CD4-positive, alpha-beta T cell treated with Interferon alpha-2 for 1 hour (primary cell): ENCODE results near the gene SRL.
"Not testable (repeated sequence)": the region's sequence is repeated elsewhere in the genome, so short reads cannot be mapped to it uniquely, and the experiment has no call there.

ENCODE experiments used
- DNase-seq, 2 donors: peaks; one replicate each; pipeline ENCODE4 v3.0.0-alpha.2; 2020 to 2022

SRL gene

GRCh38 chr16:4260360-4260759 lies 18.5 kb upstream of the SRL start:
- no peak for DNase-seq

GRCh38 chr16:4257646-4258556 lies 16.0 kb upstream of the SRL start:
- no peak for DNase-seq

DNA sequence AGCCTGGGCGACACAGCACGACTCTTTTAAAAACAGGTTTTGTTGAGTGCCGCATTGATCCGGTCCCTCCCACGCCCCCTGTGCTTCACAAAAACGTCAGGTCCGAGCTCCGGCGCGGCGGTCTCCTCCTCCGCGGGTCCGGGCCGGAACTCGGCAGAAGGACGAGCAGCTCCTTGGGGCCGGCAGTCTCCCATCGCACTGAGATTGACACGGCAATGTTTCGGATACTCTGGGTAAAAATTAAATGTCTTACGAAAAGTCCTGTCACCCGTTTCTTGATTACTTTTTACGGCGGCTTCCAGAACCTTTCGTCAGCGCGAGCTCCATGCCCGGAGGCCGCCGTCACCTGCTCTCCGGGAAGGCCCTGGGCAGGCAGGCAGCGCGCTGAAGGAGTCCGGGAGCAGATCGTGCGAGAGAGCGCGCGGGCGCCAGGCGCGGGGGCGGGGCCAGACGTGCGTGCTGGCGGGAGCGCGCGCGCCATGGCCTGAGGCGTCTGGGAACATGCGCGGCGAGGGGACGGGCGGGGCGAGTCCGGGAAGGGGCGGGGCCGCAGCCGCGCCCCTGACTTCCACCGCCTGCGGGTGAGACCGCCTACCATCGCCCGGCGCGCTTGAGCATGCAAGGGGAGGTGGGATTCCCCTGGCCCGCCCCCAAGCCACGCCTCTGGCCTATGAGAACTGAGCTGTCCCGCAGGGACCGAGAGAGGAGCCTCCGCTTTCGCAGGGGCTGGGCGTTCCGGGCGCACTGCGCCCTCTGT lies 11.7 kb upstream of the SRL start:
- peak; percentile 100 for DNase-seq

- not testable (repeated sequence) for DNase-seq
Observed at GRCh38 chr16:4253012-4253393, 11.1 kb upstream of the SRL start.

DNA sequence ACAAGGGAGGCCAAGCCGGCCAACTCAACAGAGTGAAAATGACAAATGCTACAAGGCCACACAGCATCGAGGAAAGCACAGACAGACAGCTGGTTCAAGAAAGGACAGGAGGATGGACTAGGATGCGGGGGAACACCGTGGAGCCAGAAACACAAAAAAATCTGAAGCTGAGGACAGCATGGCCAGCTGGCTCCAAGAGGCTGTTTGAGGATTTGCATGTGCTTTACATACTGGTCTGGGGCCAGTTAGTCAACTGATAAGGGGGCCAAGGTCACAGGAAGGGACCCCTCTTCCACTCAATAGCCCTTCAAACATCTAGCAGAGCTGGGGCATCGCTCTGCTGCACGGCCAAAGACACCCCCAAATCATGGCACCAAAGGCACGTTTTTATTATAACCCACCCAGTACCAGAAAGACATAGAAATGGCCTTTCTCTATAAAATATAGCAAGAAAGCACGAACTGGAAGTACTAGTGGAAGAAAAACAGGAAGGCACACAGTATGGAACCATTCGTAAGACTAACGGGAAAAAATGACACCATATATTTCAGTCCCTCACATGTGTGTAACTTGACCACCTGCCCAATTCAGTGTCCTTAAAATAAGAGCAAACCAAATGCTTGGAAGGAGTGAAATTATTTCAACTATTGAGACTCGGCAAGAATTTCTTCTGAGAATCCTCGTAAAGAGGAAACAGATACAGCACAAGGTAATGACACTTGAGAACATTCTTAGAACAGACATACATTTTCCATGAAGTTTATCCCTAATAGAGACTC lies 7.8 kb upstream of the SRL start:
- DNase-seq: no peak

- DNase-seq: no peak
Observed at GRCh38 chr16:4247460-4247784, 5.5 kb upstream of the SRL start.

GRCh38 chr16:4246777-4247459 lies 5.0 kb upstream of the SRL start:
- no peak for DNase-seq

GRCh38 chr16:4245077-4245791 lies 3.4 kb upstream of the SRL start:
- no peak for DNase-seq

DNA sequence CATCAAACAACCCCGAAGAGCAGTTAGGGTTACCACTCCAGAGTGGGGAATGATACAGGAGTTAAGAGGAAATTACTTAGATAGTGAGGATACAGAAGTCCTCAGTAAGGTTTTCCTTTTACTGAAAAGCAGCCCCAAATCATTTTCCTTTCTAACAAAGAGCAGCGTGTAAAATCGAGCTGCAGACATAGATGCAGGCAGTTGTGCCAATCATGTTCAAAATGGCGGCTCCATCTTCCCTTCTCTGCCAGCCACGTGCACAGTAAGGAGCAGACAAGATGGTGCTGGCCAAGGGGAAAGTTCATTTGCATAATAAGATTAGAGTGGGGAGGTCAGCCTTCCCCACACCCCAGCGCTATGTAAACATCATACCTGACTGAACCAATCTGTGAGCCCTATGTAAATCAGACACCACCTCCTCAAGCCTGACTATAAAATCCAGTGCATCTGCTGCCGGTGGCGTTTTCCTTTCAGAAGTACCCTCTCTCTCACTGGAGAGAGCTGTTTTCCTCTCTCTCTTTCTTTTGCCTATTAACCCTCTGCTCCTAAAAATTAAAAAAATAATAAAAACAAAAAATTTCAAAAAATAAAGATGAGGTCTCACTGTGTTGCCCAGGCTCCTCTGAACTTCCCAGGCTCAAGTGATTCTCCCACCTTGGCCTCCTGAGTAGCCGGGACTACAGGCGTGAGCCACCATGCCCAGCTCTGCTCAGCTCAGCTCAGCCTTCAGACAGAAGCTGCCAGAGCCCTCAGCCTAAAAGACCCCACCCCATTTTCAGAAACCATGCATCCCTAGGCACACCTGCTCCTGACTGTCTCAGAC lies 2.6 kb upstream of the SRL start:
- DNase-seq: no peak

DNA sequence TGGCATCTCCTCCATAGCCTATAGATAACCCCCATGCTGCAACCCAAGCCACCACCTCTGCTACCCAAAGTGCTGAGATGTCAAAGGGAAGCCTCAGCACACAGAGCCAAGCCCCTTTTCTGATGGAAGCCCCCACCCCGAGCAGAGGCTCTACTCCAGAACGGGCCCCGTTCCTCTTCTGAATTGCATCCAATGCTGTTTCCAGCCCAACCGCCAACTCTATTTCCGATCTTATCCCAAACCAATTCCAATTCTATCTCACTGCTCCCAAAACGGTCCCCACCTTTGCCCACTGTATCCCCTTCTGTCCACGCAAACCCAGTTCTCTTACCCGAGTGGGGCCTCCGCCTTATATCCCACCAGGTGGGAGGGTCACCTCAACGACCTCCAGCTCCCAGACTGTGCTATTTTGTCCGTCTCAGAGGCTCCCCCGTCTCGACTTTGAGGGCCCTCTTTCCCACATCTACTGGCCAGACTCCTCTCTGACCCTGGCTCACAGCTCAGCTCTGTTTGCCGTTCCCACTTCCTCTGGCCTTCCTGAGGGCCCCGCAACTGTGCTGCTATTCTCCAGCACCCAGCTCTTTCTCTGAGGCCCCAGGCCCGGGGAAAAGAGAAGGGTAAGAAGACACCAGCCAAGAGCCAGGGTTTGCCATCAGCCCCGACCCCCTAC lies 487 bp downstream of the SRL start:
- no peak for DNase-seq

DNA sequence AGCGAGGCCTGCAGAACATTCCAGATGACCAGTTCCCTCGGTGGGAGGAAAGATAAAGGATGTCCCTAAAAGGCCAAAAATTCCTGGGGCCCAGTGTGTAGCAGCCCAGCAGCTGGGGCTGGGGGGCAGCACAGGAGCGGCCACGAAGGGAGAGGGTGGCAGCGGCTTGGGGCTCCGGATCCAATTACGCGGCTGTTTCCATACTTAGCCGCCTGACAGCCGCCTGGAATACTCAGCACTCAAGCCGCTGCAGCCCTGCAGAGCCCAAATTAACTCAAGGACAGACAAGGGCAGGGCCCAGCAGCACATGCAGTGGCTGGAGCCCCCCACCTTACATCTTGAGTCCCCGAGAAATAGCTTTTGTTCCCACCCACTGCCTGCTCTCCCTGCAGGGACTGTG lies 1.3 kb downstream of the SRL start:
- DNase-seq: no peak

- no peak for DNase-seq
Observed at GRCh38 chr16:4239682-4240175, 2.2 kb downstream of the SRL start.

- DNase-seq: no peak
Observed at GRCh38 chr16:4239020-4239419, 2.9 kb downstream of the SRL start.

GRCh38 chr16:4233431-4233830 lies 8.4 kb downstream of the SRL start:
- DNase-seq: no peak

DNA sequence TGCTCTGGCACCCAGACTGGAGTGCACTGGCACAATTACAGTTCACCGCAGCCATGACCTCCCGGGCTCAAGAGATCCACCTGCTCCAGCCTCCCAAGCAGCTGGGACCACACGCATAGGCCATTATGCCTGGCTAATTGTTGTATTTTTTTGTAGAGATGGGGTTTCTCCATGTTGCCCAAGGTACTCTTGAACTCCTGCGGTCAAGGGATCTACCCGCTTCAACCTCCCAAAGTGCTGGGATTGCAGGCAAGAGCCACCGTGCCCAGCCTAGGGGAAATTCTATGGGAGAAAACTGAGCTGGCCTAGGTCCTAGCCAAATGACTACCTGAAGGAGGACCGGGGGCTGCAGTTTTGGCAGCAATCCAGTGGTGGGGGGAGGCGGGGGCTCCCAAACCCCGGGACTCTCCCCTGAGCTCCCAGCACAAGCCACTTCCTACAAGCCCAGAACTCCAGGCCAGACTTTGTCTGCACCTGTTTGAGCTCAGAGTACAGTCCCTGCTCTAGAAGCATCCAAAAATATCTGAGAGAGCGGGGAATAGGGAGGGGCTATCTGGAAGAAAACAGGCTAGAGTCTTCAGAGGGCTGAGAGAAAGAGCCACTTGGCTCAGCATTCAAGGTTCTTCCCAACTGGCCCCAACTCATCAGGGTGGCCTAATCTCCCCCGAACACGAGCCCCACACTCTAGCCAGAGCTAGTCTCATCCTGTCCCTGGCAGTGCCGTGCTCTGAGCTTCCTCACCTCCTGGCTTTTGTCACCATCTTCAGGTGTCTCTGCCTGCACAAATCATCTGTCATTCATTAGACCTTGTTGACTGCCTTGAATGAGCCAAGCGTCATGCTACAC lies 9.1 kb downstream of the SRL start:
- DNase-seq: no peak

DNA sequence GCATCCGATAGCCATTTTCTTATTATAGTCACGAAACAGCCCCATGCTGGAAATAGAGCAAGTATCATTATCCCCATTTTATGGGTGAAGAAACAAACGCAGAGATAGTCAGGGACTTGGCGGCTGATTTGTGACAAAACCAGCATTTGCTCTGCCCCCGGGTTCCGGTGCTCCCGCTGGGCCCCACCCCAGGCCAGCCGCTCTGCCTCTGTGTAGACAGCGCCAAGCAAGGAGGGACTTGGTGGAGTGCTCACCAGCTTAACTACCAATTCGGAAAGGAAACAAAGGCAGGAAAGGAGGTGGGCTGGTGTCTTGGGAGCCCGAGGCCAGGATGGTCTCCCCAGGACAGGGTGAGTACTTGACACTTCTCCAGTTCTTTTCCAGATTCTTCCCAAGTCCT lies 10.0 kb downstream of the SRL start:
- no peak for DNase-seq

GRCh38 chr16:4231367-4231766 lies 10.5 kb downstream of the SRL start:
- DNase-seq: no peak

- DNase-seq: no peak
Observed at GRCh38 chr16:4227040-4227332, 14.9 kb downstream of the SRL start.

DNA sequence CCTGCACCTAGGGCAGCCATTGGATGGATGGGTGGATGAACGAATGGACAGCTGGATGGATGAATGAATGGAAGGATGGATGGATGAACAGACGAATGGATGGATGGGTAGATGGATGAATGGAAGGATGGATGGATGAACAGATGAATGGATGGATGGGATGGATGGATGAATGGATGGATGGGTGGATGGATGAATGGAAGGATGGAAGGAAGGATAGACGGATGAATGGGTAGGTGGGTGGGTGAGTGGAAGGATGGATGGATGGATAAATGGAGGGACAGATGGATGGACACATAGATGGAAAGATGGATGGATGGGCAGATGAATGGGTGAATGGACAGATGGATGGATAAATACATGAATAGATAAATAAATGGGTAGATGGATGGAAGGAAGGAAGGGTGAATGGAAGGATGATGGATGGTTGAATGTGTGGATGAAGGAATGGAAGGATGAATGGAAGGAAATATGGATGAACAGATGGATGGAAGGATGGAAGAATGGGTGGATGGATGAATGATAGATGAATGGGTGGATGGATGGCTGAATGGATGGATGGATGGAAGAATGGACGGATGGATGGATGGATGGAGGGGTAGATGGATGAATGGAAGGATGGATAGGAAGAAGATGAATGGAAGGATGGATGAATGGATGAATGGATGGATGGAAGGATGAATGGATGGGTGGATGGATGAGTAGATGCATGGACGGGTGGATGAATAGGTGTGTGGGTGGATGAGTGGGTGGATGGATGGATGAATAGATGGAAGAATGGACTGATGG lies 15.4 kb downstream of the SRL start:
- no peak for DNase-seq
